Stimulated activated naive CD8-positive, alpha-beta T cell treated with anti-CD3 and anti-CD28 coated beads, Interleukin-15, amount 100 ng/mL, for 72 hours (primary cell): ENCODE measurements around the gene AZIN2.

Source experiments
- ATAC-seq: fragments of 150-1000 bp; cut with Tn5 transposase; 2 replicates; pipeline ENCODE4 v1.10.0; 2021; ENCODE audit warnings: mild to moderate bottlenecking, moderate library complexity
- DNase-seq, 2 donors: peaks; one replicate each; pipeline ENCODE4 v3.0.0; 2021 to 2022
- H3K27ac Mint-ChIP-seq, 2 donors: one replicate each; pipeline ENCODE4 v1.8.0; 2022; ENCODE audit warnings: mild to moderate bottlenecking in 2 of 2, mixed read lengths in 2 of 2, moderate library complexity in 2 of 2
- H3K27me3 Mint-ChIP-seq: one replicate; pipeline ENCODE4 v1.8.0; 2022; ENCODE audit warnings: mixed read lengths
- H3K4me1 Mint-ChIP-seq: one replicate; pipeline ENCODE4 v1.8.0; 2022; ENCODE audit warnings: mild to moderate bottlenecking, mixed read lengths
- H3K4me3 Mint-ChIP-seq, 2 donors: one replicate each; pipeline ENCODE4 v1.8.0; 2022; ENCODE audit warnings: mild to moderate bottlenecking in 2 of 2, mixed read lengths in 2 of 2, moderate library complexity in 1 of 2
- H3K9me3 Mint-ChIP-seq, 2 donors: one replicate each; pipeline ENCODE4 v1.8.0; 2022; ENCODE audit warnings: mixed read lengths in 2 of 2

The AZIN2 gene

DNA sequence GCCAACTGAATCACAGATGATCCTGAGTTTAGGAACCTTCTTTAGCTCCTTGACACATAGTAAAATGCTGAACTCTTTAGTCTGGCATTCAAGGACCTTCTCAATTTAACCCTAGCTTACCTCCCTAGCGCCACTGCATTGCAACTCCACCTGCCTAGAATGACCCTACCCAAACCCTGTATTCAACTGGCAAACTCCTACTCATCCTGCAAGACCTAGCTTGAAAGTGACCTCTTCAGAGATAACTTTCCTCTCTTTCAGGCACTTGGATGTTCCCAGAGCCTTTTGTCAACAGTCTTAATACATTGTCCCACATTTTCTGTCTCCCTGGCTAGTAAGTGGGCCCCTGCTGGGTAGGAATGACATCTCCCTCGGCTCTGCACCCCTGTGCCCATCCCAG lies 81.2 kb downstream of the AZIN2 start:
- Mint-ChIP-seq H3K4me3 (no peak overlapping the region), H3K27ac (no peak overlapping the region), H3K27me3 (no peaks in the 10 kb centered on the region), H3K9me3 (no peaks in the 10 kb centered on the region), H3K4me1 (no peaks in the 10 kb centered on the region)
- DNase-seq: no peak
- ATAC-seq: no peak

DNA sequence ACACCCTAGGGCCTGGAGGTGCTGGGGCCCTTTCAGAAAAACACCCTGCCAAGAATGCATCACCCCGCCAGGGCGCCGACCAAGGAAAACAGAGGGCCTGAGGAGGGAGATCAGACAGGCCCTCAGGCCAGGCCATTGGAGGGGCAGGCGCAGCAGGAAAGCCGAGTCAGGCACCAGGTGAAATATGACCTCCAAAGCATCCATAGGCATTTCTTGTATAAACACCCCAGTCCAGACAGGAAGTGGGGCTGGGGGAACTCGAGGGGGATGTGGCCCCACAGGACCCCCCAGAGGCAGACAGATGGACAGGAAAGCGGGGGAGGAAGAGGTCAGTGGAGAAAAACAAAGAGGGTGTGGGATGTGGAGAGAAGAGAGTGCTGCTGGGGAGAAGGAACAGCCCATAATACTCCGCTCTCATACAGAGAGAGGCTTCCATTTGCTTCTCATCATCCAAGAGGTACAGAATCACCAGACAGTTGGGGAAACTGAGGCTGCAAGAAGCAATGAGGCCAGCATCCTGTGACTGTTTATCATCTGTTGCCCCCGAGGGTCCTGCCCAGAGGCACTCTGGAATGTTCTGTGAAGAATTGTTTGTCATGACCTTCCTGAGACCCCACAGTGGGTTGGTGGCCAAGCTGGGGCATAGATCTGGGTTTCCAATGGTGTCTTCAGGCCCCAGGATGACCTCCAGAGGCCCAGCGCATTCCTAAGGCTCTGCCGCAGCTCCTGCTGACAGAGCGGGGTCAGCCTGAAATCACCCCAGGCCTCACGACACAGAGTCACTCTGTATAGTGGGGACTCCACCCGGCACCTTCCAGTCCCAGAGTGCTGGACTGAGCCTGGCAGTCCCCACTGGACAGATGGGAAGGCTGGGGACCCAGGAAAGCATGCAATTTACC lies 82.9 kb downstream of the AZIN2 start:
- peak overlapping the region in 1 of 2 donors; percentile 68 for H3K27ac Mint-ChIP-seq
- no peak for DNase-seq
- no peaks in the 10 kb centered on the region for H3K4me1 Mint-ChIP-seq
- no peak for ATAC-seq
- no peak overlapping the region for H3K4me3 Mint-ChIP-seq
- no peaks in the 10 kb centered on the region for H3K27me3 Mint-ChIP-seq
- no peaks in the 10 kb centered on the region for H3K9me3 Mint-ChIP-seq

- Mint-ChIP-seq H3K4me3 (no peak overlapping the region), H3K9me3 (no peaks in the 10 kb centered on the region), H3K4me1 (no peaks in the 10 kb centered on the region), H3K27ac (peak overlapping the region in 1 of 2 donors; percentile 28), H3K27me3 (no peaks in the 10 kb centered on the region)
- ATAC-seq (no peak), DNase-seq (no peak)
These were observed 84.3 kb downstream of the AZIN2 start for GRCh38 chr1:33165209-33165608.

- no peak for DNase-seq
- no peak overlapping the region for H3K4me3 Mint-ChIP-seq
- no peak for ATAC-seq
- H3K27ac Mint-ChIP-seq: no peak overlapping the region
- H3K9me3 Mint-ChIP-seq: no peaks in the 10 kb centered on the region
- no peaks in the 10 kb centered on the region for H3K4me1 Mint-ChIP-seq
- no peaks in the 10 kb centered on the region for H3K27me3 Mint-ChIP-seq
These were observed 84.9 kb downstream of the AZIN2 start for GRCh38 chr1:33165809-33166208.

GRCh38 chr1:33167650-33168447 lies 86.9 kb downstream of the AZIN2 start:
- ATAC-seq (no peak), DNase-seq (no peak)
- Mint-ChIP-seq H3K27me3 (no peaks in the 10 kb centered on the region), H3K27ac (no peak overlapping the region), H3K4me3 (no peak overlapping the region), H3K9me3 (no peaks in the 10 kb centered on the region), H3K4me1 (peaks cover 8% of the 10 kb centered on the region)

DNA sequence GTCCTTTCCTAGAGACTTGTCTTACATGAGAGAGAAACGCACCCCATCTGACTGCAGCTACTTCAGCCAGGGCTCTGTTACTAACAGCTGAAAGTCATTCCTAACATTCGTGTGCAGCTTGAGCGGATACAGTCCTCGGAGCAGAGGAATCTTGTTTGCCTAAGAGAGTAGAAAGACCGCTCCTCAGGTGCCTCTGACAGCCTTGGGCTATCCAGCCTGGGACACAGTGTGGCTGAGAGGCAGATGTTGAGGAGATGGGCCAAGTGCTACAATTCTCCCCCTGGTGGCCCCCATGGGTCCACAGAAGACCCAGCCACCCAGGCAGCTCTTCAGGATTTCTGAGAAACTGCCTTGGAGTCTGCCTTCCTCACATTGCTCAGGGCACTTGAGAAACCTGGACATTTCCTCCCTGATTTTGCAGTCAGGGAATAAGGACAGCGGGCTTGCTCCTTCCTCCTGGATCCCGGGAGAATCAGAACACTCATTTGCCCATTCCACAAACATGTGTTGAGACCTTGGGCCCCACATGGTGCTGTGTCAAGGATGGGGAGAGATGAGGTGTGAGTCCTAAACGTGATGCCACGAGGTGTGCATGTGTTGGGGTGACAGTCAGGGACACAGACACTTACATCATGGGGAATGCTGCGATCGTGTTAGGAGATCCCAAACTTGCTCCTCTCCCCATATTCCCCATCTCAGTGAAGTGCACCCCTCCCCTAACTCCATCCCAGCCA lies 87.8 kb downstream of the AZIN2 start:
- H3K27ac Mint-ChIP-seq: no peak overlapping the region
- H3K4me3 Mint-ChIP-seq: no peak overlapping the region
- no peaks in the 10 kb centered on the region for H3K9me3 Mint-ChIP-seq
- H3K27me3 Mint-ChIP-seq: no peaks in the 10 kb centered on the region
- DNase-seq: no peak
- ATAC-seq: no peak
- H3K4me1 Mint-ChIP-seq: peaks cover 8% of the 10 kb centered on the region

GRCh38 chr1:33169290-33170055 lies 88.5 kb downstream of the AZIN2 start:
- Mint-ChIP-seq H3K27me3 (no peaks in the 10 kb centered on the region), H3K27ac (peak overlapping the region in 1 of 2 donors; percentile 92), H3K4me1 (peaks cover 8% of the 10 kb centered on the region), H3K4me3 (no peak overlapping the region), H3K9me3 (no peaks in the 10 kb centered on the region)
- no peak for ATAC-seq
- no peak for DNase-seq
